Tracheal epithelial cell (primary cell): ENCODE measurements around the gene DAB2. TPM values are rescaled to one million over a fixed set of nuclear protein-coding genes. Genes with fewer than 3 reads are reported as not detected.

Experiments
- total RNA-seq: library from RNA; depleted of rRNA; stranded (reverse); fragments of >200 nt; gene quantifications from 2 replicates; pipeline ENCODE4 v1.2.1, GENCODE V29; 2014

DAB2 gene
- 1.1 and 5.8 TPM in 2 replicates for total RNA-seq

GRCh38 chr5:39424736-39425637 is at the start of gene DAB2:
Gene DAB2 (minus strand): TSS chr5:39424980. CDS start chr5:39394320, 30,660 bp downstream.

GRCh38 chr5:39364367-39364766 is 60.4 kb downstream of the DAB2 start, which contains the start of gene C9:
Gene C9 (minus strand): TSS chr5:39364495. CDS start chr5:39364464, 31 bp downstream.

Other genes starting within 250 kb of the DAB2 start
- gene FYB1, start 205.4 kb downstream of the DAB2 start, total RNA-seq, result 1.4 and 7.5 TPM in 2 replicates
- gene C9, start 60.5 kb downstream of the DAB2 start, total RNA-seq, result not detected in 2 replicates